Measurements from ENCODE around the gene RABAC1.

Gene RABAC1

DNA sequence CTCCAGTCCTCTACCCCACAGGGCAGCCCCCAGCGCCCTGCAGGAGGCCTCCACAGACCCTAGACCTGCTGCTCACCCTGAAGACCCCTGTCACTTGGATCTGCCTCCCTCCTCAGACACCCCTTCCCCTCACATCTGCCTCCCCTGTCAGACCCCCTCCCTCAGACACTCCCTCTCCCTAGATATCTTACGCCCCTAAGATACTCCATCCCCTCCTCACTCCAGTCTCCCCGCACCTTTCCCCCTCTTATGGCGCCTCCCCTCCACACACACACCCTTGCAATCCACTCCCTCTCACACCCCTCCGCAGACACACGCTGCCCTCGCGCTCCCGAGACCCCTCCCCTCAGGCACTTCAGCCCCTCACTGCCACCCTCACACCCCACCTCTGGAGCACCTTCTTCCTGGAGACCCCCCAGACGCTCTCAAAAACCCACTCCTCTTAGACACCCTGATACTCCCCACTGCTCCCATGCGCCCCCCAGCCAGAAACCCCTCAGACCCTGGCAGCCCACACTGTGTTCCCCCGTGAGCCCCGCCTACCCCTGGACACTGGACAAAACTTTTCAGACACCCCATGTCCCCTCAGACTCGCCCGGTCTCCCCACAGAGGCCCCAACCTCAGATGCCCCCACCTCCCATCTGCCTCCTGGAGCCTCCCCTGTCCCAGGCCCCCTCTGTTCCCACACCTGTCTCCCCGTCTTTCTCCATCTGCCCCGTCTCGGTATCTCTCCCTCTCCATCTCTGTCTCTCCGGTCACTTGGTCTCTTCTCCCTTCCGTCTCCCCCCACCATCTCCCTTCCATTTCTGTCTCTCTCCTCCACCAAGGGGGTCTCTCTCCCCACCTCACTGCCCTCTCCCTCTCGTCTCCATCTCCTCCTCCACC lies 45.3 kb downstream of the RABAC1 start:
- DNase-seq: no peak

- DNase-seq: no peak
Observed at GRCh38 chr19:41912899-41913537, 46.1 kb downstream of the RABAC1 start.

DNA sequence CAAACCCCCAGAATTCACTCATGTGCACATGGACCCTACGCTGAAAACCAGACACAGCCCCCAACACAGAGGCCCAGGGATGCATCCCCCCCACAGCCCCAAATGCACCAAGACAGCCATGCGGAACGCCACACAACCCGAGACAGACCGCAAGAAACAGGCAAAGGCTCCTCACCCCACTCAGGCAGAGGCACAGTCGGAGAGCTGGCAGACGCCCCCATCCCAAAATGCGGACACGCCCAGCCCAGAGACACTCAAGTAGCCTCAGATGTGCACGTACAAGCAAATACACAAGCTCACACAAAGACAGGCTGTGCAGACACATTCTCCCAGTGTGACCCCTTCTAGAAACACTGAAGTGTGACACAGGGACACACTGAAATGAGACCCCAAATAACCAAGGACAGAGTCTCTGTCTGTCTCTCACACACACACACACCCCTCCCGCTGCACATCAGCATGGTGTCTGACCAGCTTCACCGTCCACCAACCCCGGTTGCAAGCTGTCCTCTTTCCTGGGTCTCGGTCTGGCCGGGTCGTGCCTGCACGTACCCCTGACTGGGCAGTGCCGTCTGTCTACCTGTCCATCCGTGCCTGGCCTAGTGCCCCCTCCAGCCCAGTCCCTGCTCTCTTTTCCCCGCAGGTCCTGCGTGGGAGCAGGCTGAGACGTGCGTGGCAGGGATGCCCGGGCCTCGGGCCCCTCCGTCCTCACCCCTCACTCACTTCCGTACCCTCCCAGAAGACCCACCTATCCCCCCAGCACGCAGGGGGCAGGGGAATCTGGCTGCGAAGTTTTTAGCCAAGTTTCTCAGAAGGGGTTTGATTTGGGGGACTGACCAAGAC lies 47.0 kb downstream of the RABAC1 start:
- DNase-seq: no peak

DNA sequence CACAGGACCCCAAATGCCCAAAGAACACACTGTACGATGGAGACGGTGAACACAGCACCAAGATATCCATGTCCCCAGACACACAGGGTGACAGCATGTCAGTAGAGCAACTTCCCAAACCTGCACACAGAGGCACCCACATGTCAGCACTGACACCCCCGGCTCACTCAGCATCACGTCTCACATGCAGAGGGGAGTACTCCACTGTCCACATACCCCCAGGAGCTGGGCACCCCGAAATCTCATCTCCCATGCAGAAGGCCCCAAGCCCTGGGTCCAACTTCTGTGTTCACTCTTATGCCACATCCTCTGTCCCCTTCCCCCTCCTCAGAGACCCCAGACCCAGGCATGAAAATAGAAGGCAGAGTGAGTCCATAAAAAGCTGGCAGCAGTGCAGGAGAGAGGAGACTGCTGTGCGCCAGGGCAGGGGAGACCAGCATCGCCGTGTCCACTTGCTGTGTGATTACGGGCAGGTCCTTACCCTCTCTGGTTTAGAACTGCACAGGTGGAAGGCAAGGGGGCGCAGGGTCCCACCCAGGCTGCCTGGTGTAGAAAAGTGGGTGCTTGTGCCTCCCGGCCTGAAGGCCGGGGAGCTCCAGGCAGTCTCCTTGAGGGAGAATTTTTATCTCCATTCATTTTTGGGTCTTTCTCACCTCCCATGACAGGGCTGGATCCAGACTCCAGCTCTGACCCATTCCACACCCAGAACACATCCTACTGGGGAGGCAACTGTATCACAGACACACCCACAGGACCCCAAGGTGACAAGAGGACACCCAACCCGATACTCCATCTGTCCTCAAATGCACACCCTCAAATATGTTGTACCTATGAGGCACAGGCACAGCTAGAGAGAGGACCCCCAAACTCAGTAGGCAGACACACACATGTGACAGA lies 47.9 kb downstream of the RABAC1 start:
- no peak for DNase-seq

DNA sequence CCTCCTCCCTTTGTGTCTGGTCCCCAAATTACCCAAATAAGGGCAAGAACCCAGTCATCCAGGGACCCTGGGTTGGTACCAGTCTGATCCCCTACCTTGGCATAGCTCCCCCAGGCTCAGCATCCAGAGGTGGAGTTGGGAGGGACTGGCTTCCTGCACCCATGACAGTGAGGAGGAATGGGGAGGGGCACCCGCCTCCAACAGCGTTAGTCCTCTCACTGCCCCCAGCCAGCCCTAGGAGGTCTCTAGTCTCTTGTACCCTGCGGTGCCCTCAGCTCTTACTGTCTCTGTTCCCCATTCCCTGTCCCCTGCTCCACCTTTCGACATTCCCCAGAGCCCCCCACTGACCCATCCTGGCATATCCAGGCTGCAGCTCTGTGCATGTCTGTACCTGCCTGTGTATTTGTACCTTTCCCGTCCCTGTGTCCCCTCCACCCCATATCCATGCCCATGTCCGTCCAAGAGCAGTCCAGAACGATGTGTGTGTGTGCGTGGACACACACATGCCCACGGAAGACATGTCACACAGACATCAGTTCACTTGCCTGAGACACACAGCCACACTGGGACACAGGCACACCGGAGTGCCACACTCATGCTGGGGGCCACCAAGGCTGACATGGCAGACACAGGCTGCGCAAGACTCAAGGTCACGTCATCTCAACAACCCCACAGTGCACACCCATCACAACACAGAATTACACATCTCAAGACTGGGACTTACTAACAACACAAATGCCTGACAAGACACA lies 48.7 kb downstream of the RABAC1 start:
- DNase-seq: no peak

- DNase-seq: no peak
Observed at GRCh38 chr19:41909706-41910105, 49.4 kb downstream of the RABAC1 start.

DNA sequence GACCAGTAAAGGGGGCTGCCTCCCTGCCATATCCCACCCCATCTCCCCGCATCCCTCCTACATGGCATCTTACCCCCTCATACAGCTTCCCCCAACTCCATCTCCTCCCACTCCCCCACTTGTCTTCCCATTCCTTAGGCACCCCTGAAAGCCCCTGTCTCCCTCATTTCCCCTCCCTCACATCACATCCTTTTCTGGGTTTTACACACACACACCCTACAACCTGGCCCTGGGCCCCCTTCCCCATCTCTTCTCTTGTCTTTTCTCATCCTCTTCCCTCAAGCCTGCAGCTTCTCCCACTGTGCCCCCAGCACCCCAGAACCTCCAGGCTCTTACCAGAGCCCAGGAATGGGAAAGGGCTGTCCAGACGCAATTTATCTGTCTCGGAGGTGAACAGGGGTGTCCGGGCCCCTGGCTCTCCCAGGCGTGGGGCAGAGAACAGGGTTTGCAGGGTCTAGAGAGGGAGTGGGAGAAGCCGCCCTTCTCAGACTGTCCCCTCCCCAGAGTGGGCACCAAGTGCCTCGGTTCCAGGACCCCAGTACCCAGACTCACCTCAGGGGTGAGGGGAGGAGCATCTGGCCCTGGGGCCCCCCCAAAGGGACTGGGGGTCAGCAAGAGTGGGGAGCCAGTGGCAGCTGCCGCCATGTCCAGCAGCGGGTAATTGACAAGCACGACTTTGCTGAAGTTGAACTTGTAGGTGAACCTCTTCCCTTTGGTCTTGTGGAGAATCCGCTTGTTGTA lies 50.2 kb downstream of the RABAC1 start:
- DNase-seq: no peak

- no peak for DNase-seq
Observed at GRCh38 chr19:41907994-41908615, 51.0 kb downstream of the RABAC1 start.

DNA sequence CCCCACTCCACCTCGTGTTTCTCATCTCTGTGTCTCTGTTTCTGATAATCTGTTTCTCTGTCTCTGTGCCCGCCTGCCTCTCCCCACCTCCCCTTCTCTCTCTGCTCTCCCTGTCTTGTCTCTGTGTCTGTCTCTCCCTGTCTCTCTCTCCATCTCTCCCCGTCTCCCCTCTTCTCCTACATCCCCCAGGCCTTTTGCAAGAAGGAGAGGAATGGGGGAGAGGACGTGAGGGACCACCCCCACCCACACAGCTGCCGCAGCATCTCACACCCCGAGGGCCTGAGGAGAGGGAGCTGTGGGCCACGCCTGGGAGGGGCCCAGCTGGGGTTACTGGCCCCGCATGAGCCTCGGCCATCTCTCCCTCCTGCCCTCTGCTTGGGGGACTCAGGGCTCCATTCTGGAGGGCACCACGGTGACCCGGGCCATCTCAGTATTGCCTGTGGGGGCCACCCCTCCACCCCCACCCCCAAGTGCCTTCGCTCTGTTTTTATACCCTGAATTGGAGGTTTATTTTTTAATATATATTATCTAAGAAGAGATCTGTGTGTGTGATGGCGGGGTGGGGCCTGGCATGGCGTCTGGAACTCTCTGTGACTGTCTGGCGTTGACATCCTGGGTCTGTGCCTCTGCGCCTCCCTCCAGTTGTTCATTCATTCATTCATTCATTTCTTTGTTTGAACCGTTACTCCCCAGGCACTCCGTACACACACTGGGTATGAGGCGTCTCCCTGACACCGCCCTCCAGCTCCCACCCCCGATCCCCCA lies 52.0 kb downstream of the RABAC1 start:
- no peak for DNase-seq

Data from SW 1271 (cell line).